ENCODE measurements around the gene SYN1.

DNA sequence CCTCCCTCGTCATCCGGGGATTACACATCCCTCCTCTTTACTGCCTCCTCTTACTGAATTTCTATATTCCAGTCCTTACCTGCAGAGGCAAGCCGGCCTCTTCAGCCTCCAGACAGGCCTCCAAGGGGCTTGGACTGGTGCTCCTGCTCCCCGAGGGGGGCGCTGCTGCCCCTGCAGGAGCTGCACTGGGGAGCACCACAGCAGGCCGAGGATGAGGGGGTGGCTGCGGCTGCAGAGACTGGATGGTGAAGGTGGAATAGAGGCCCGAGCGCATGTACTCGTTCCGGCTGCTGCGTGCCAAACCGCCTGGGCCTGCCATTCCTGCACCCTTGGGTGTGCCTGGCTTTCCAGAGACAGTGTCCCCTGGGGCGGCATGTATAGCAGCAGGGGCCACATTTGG lies 19.2 kb upstream of the SYN1 start:
- TF ChIP-seq, protein P1, sequence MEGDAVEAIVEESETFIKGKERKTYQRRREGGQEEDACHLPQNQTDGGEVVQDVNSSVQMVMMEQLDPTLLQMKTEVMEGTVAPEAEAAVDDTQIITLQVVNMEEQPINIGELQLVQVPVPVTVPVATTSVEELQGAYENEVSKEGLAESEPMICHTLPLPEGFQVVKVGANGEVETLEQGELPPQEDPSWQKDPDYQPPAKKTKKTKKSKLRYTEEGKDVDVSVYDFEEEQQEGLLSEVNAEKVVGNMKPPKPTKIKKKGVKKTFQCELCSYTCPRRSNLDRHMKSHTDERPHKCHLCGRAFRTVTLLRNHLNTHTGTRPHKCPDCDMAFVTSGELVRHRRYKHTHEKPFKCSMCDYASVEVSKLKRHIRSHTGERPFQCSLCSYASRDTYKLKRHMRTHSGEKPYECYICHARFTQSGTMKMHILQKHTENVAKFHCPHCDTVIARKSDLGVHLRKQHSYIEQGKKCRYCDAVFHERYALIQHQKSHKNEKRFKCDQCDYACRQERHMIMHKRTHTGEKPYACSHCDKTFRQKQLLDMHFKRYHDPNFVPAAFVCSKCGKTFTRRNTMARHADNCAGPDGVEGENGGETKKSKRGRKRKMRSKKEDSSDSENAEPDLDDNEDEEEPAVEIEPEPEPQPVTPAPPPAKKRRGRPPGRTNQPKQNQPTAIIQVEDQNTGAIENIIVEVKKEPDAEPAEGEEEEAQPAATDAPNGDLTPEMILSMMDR (IDR thresholded peaks at IDR 0.05), result no peak
- TF ChIP-seq POLR2A (IDR thresholded peaks at IDR 0.05), result no peak
